ENCODE data around the gene NOLC1. TPM values are rescaled to one million over a fixed set of nuclear protein-coding genes. Genes with fewer than 3 reads are reported as not detected.

NOLC1 gene
- 55.8 and 66.3 TPM in 2 replicates for total RNA-seq

GRCh38 chr10:102151774-102152544 is at the start of gene NOLC1:
NOLC1 (plus strand) TSS chr10:102152389; CDS start chr10:102152411, 22 bp downstream.

GRCh38 chr10:102120142-102120990 is 31.8 kb upstream of the NOLC1 start, which contains the start of gene LDB1:
LDB1 (minus strand) TSS chr10:102120368; CDS start chr10:102120110, 258 bp downstream.

GRCh38 chr10:102132563-102133372 is 19.4 kb upstream of the NOLC1 start, which contains the start of gene PPRC1:
PPRC1 (plus strand) TSS chr10:102133040; CDS start chr10:102133069, 29 bp downstream.

Other genes with a start within 250 kb of the NOLC1 start
- gene ARMH3, start 96.2 kb upstream of the NOLC1 start, total RNA-seq: 4.0 and 6.0 TPM in 2 replicates
- gene HPS6, start 87.0 kb upstream of the NOLC1 start, total RNA-seq: 51.8 and 62.2 TPM in 2 replicates
- gene LDB1, start 32.0 kb upstream of the NOLC1 start, total RNA-seq: 32.2 and 32.3 TPM in 2 replicates
- 12.3 and 18.5 TPM in 2 replicates for gene PPRC1, start 19.3 kb upstream of the NOLC1 start, total RNA-seq
- not detected in 2 replicates for gene ELOVL3, start 73.9 kb downstream of the NOLC1 start, total RNA-seq
- not detected in 2 replicates for gene PITX3, start 89.1 kb downstream of the NOLC1 start, total RNA-seq
- 13.2 and 14.0 TPM in 2 replicates for gene GBF1, start 93.1 kb downstream of the NOLC1 start, total RNA-seq
- 5.3 and 42.4 TPM in 2 replicates for gene NFKB2, start 243.3 kb downstream of the NOLC1 start, total RNA-seq